Pancreas (tissue), 10 donors: ENCODE data around the gene STPG1. TPM values are rescaled to one million over a fixed set of nuclear protein-coding genes. Genes with fewer than 3 reads are reported as not detected.

Experiments
- ATAC-seq, 4 donors: fragments of 200-7000 bp; cut with Tn5 transposase; one replicate each; pipeline versions ENCODE4 v1.8.0 to v1.9.1; 2020; ENCODE audit warnings: mild to moderate bottlenecking in 4 of 4, moderate library complexity in 4 of 4
- DNase-seq, 6 donors: peaks; one replicate each; pipeline ENCODE4 v3.0.0-alpha.2; 2020
- FAIRE-seq: peaks from 2 replicates; lab custom pipeline; 2012; peaks lifted over from hg19 to GRCh38; lab: Jason Lieb, UNC
- H3K27ac ChIP-seq, 4 donors: fragments of 200-600 bp; sonication (generic); 1 replicate in 3 of 4; 2 replicates in 1 of 4; pipeline versions ENCODE4 v1.5.0 to v1.8.0; 2020
- H3K27me3 ChIP-seq, 4 donors: fragments of 200-600 bp; one replicate each; pipeline ENCODE4 v1.8.0; 2021
- H3K36me3 ChIP-seq, 3 donors: fragments of 200-600 bp; sonication (generic) in 1 of 3; one replicate each; pipeline versions ENCODE4 v1.5.0 to v1.8.0; 2020 to 2021
- H3K4me1 ChIP-seq, 3 donors: fragments of 200-600 bp; one replicate each; pipeline ENCODE4 v1.8.0; 2021
- H3K4me3 ChIP-seq, 4 donors: fragments of 200-600 bp; sonication (generic) in 2 of 4; one replicate each; pipeline versions ENCODE4 v1.5.0 to v1.8.0; 2020 to 2021
- H3K9me3 ChIP-seq, 4 donors: fragments of 200-600 bp; one replicate each; pipeline ENCODE4 v1.8.0; 2021
- WGBS, 2 donors: extraction: QIAGEN DNeasy Blood & Tissue Kit; methylation state at CpG; one replicate each; pipeline ENCODE4 v1.1.7; 2013; 5-methylcytosine and 5-hydroxymethylcytosine counted together
- intact Hi-C, 3 donors: fragments of 100-400 bp; cut with DNase I; formaldehyde crosslinking; loops; one replicate each; pipeline versions ENCODE4 v1.11.1 to v1.14.2; 2022
- polyA plus RNA-seq, 2 donors: library from polyadenylated mRNA; stranded (reverse); fragments of 200-250 nt; gene quantifications; one replicate each; pipeline ENCODE4 v1.2.3, GENCODE V29; 2013
- total RNA-seq, 6 donors: library from RNA; stranded (reverse); fragmentation: NEBNext Ultra II Directional in 4 of 6; extraction: Animal tissue kit (Norgen Biotek cat#: 25700) in 4 of 6; gene quantifications; one replicate each; pipeline versions ENCODE4 v1.2.1 to v1.2.4, GENCODE V29; 2021 to 2023
- TF ChIP-seq, protein P1 (sequence below), 4 donors: fragments of 200-600 bp; sonication (generic) in 3 of 4; IDR thresholded peaks; one replicate each; pipeline versions ENCODE4 v1.5.0 to v1.8.0; 2021; ENCODE audit warnings: antibody characterized with exemption in 4 of 4
- donor health status: healthy with polysubstance abuse.
- donor health status: DM: no; HTN: no; CAD: no; lungs with moderate emphysema.
- donor health status: DM: no; HTN: no; CAD: no.
- donor health status: control.
- donor health status: control.
- donor health status: Bipolar disorder and iron deficiency.
- donor health status: DM: yes; HTN: yes; CAD: no.
- donor health status: DM: no; HTN: no; CAD: no.
- donor health status: DM: no; HTN: no; CAD: no.
- donor health status: DM: yes; HTN: yes; CAD: no.

STPG1 gene
- total and polyA plus RNA-seq, 8 donors = 2.7 to 6.3 (median 3.5) TPM

- Histone ChIP-seq H3K9me3 (no peaks in the 10 kb centered on the region), H3K27me3 (no peaks in the 10 kb centered on the region), H3K4me1 (no peaks in the 10 kb centered on the region), H3K36me3 (no peaks in the 10 kb centered on the region), H3K27ac (no peak overlapping the region), H3K4me3 (no peak overlapping the region)
- DNase-seq (no peak), FAIRE-seq (no peak), ATAC-seq (no peak)
- intact Hi-C loops = no loop called here
- TF ChIP-seq, protein P1, sequence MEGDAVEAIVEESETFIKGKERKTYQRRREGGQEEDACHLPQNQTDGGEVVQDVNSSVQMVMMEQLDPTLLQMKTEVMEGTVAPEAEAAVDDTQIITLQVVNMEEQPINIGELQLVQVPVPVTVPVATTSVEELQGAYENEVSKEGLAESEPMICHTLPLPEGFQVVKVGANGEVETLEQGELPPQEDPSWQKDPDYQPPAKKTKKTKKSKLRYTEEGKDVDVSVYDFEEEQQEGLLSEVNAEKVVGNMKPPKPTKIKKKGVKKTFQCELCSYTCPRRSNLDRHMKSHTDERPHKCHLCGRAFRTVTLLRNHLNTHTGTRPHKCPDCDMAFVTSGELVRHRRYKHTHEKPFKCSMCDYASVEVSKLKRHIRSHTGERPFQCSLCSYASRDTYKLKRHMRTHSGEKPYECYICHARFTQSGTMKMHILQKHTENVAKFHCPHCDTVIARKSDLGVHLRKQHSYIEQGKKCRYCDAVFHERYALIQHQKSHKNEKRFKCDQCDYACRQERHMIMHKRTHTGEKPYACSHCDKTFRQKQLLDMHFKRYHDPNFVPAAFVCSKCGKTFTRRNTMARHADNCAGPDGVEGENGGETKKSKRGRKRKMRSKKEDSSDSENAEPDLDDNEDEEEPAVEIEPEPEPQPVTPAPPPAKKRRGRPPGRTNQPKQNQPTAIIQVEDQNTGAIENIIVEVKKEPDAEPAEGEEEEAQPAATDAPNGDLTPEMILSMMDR (IDR thresholded peaks at IDR 0.05) = no peak
- WGBS, 2 donors = 87 to 91% methylated on average over 4 of the region's 4 CpGs
Measured at GRCh38 chr1:24337455-24337854, 76.1 kb downstream of the STPG1 start.

DNA sequence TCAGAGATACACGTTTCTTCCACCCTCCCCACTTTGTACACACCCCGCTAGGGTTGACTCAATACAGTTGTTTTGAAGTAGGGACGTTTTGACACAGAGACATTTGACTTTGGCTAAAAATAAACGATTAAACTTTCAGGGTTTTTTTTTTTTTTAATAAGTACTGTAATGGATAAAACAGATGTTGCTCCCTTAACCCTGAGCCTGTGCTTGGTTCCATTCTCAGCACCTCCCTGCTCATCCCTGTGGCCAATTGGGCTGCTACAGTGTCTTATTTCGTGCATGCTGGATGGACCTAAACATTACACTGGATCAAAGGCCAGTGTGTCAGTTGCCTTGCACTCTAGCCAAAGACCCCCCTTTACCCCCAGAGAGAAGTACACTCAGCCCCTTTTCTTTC is 77.5 kb downstream of the STPG1 start:
- no peak overlapping the region for H3K27ac ChIP-seq
- FAIRE-seq (no peak), DNase-seq (no peak), ATAC-seq (no peak)
- no peaks in the 10 kb centered on the region for H3K27me3 ChIP-seq
- intact Hi-C loops = no loop called here
- H3K9me3 ChIP-seq = no peaks in the 10 kb centered on the region
- 62 to 75% methylated on average over 5 of the region's 5 CpGs for WGBS, 2 donors
- no peak overlapping the region for H3K4me3 ChIP-seq
- no peaks in the 10 kb centered on the region for H3K4me1 ChIP-seq
- H3K36me3 ChIP-seq = no peaks in the 10 kb centered on the region
- TF ChIP-seq, protein P1 (IDR thresholded peaks at IDR 0.05) = no peak

- H3K4me3 ChIP-seq = no peak overlapping the region
- H3K36me3 ChIP-seq = no peaks in the 10 kb centered on the region
- DNase-seq (no peak), FAIRE-seq (no peak), ATAC-seq (no peak)
- no peaks in the 10 kb centered on the region for H3K4me1 ChIP-seq
- 79 to 83% methylated on average over 7 of the region's 7 CpGs for WGBS, 2 donors
- intact Hi-C loops = no loop called here
- TF ChIP-seq, protein P1 (IDR thresholded peaks at IDR 0.05) = no peak
- H3K27ac ChIP-seq = no peak overlapping the region
- no peaks in the 10 kb centered on the region for H3K27me3 ChIP-seq
- H3K9me3 ChIP-seq = no peaks in the 10 kb centered on the region
Measured at GRCh38 chr1:24331961-24332673, 81.5 kb downstream of the STPG1 start.

DNA sequence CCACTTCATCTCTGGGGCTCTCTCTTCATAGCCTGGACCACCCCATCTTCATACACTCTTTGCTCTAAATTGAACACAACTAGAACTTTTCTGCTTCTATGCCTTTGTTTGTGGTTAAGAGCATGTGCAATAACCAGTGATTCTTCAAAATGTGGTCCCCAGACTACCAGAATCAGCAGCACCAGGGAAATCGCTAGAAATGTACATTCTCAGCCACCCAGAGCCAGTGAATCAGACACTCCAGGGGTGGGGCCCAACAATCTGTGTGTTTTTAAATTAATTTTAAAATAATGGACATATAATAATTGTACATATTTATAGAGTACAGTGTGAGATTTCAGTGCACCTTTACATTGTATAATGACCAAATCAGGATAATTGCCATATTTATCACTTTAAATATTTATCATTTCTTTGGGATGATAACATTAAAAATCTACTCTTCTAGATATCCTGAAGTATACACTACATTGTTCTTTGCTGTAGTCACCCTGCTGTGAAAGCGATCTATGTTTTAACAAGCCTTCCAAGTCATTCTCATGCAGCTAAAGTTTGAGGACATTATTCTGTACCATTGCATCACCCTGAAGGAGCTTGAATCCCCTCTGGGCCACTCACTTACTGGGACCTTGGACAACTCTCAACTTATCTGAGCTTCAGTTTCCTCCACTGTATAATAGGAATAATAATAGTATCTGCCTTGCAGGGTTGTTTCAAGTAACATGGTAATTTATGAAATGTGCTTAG is 83.6 kb downstream of the STPG1 start:
- TF ChIP-seq, protein P1 (IDR thresholded peaks at IDR 0.05) = no peak
- DNase-seq (no peak), ATAC-seq (no peak), FAIRE-seq (no peak)
- intact Hi-C loops = no loop called here
- Histone ChIP-seq H3K36me3 (no peaks in the 10 kb centered on the region), H3K4me3 (no peak overlapping the region), H3K27ac (no peak overlapping the region), H3K27me3 (no peaks in the 10 kb centered on the region), H3K4me1 (no peaks in the 10 kb centered on the region), H3K9me3 (no peaks in the 10 kb centered on the region)
- WGBS, 2 donors = 88 to 98% methylated on average over 2 of the region's 2 CpGs

- intact Hi-C loops = no loop called here
- DNase-seq = no peak
- FAIRE-seq = no peak
- Histone ChIP-seq H3K4me1 (no peaks in the 10 kb centered on the region), H3K9me3 (no peaks in the 10 kb centered on the region), H3K27ac (no peak overlapping the region), H3K27me3 (no peaks in the 10 kb centered on the region), H3K36me3 (no peaks in the 10 kb centered on the region), H3K4me3 (no peak overlapping the region)
- ATAC-seq = no peak
- TF ChIP-seq, protein P1 (IDR thresholded peaks at IDR 0.05) = no peak
- 73 to 75% methylated on average over 9 of the region's 9 CpGs for WGBS, 2 donors
Measured at GRCh38 chr1:24329331-24329730, 84.3 kb downstream of the STPG1 start.
